SK-N-DZ (cell line): ENCODE results near the gene ZBTB20.
"Not testable (repeated sequence)": the region's sequence is repeated elsewhere in the genome, so short reads cannot be mapped to it uniquely, and the experiment has no call there.

ENCODE experiments used
- DNase-seq: peaks from one replicate; pipeline ENCODE4 v3.0.0-alpha.2; 2015; ENCODE audit warnings: low spot score

ZBTB20 gene

DNA sequence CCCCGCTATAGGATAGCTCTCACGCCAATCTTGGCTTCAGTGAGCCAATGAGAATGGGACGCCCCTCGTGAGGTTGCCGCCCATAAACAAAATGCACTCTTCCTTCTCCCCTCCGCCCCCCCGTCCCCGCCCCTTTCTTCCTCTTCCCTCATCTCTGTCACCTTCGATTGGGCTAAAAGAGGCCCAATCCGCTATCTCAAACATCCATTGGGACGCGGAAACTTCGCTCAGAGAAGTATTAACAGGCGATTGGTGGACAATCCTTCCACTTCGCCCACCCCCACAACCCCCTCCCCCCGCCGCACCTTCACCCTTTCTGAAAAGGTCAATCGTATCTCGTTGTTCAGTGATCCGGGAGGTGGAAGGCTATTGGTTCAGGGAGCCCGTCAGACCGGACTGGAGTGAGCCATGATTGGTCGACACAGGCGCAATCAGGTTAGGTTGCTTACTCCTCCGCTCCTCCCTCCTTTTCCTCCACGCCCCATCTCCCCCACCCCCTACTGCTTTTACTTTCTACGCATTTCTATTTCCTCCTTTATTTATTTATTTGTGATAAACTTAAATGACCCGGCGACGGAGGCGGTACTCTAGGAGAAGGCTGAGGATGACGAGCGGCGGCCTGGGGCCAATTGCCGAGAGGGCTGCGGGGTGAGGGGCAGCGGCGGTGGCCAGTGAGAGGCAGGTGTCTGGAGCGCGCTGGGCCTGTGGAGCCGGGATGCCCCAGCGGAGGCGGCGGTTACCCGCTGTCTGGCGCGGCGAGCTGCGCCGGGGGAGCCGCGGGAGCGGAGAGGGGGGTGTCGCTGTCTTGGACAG is 447 bp upstream of the ZBTB20 start:
- DNase-seq = peak; percentile 100

DNA sequence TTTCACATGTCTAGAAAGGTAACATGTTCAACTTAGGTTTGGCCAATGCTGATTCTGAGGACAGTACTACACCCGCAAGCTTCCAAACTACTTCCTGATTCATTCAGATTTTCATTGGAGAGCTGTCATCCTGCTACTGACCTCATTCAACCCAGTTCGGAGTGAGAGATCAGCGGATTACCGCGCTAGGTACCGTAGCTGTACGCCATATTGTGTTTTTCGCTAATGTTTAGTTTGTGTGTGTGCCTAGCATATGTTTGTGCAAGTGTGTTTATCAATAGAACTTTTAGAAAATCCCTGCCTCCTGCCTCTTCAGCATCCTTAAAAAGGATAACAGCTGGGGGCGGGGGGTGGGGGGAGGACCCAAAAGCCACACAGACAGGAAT is 1.1 kb downstream of the ZBTB20 start:
- peak; percentile 52 for DNase-seq

DNA sequence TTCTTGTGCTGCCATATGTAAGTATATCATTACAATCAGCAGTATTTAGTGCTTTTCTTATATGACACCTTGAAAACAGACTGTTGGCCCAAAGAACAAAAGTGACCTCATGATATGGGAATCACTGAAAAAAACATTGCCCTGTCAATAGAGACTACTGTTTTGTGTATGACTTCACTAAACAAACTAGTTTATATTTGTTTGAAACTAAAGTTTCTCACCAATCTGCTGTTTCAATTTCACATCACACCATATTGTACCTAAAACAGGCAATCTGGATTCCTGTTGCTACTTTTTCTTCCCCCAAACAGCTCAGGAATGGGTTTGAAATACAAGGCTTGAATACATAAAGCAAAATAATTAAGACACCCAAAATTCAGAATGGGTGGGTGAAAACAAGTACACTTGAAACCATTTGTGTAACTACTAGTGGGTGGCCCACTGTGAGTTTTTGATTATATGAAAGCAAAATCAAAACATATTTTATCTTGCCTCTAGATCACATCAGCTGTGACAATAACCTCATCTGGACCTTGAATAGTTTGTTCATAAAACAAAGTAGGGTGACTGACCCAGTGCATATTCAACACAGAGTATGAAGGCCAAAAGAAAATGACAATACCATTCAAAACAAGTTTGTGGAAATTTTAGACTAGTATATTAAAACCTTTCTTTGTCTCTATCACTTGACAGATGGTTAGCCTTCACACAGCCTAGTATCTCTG is 5.9 kb downstream of the ZBTB20 start:
- DNase-seq = no peak

DNA sequence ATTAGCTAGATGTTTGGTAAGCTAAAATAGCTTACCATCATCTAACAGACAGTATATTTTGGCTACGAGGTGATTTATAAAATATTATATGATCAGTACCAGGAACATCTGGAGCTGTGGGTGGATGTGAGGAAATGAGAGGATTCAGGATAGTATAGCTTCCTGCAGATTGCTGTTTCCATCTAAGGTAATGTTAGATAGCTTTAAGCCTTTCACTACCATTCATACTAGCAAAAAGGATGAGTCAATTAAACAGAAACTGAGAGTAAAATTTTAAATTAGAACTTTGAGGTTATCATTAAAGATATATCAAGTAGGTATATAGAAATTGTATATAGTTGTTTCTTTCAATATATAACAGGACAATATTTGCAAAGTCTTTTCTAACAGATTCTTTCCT is 8.0 kb downstream of the ZBTB20 start:
- DNase-seq = no peak

DNA sequence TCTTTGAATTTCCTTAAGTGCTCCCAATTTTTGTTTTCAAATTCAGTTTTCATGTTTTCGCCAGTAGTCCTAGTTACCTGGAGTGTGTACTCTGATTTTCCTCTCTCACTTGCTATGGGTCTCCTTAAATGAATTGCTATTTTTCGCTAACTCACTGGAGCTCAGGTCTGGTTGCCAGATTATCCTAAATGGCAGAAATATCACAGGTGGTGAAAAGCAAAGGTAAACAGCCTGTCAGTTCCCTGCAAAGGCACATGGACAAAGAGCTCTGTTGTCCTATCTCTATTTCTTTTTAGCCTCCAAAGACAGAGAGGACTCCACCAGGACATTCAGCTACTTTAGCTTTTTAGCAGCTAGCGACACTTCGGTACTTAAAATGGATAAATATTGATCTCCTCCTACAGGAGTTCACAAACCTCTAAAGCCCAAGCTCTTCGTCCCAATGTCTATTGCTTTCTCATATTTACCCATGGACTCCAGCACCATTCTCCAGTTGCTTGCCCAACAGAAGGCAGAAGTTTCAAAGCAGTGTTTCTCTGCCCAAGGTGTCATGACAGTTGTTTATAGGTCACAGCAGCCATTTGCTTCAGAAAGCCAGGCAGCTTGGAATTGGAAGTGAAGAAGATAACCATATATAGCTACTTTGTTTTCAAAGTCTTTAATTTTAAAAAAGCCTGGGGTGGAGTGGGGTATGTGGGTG is 12.3 kb downstream of the ZBTB20 start:
- DNase-seq = no peak

DNA sequence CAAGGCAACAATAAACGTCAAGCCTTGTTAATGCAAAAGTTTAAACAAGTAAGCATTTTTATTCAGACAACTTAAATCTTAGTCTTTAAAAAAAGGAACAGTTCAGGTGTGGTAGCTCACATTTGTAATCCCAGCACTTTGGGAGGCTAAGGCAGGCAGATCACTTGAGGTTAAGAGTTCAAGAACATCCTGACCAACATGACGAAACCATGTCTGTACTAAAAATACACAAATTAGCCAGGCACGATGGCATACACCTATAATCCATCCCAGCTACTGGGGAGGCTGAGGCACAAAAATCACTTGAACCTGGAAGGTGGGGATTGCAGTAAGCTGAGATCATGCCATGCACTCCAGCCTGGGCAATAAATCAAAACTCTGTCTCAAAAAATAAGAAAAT is 19.9 kb downstream of the ZBTB20 start:
- DNase-seq = no peak

DNA sequence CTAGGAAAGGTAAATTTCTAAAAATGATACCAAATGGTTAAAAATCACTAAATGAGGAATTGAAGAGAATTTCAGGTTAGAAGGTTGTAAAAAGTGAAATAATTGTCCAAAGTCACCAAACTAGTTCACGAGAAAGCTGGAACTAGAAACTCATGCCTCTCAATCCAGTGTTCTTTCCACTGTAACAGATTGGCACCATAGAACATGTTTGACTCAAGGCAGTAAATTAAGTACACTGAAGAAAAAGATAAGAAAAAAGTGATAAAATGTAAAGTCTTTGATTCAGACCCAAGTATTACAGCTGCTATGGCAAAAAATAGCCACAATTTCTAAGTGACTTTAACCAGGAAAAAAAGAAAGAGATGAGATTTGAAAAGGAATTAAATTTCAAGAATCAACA is 26.5 kb downstream of the ZBTB20 start:
- DNase-seq = no peak

DNA sequence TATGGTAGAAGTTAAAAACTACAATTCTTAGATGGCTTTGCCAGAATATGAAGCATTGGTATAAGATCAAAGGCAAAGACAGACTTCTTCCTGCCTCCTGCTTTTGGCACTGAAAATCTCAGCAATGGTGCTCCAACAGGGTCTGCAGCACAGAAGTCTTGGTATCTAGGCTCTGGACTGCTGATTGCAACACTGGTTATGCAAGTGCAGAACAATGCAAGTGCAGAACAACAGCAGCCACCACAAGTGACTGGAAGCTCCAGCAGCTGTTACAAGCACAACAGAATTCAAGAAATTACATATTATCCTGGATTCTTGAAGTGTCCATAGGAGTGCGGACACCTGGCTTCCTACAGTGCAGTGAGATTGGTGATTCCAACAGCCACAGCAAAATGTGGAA is 33.7 kb downstream of the ZBTB20 start:
- DNase-seq = no peak

DNA sequence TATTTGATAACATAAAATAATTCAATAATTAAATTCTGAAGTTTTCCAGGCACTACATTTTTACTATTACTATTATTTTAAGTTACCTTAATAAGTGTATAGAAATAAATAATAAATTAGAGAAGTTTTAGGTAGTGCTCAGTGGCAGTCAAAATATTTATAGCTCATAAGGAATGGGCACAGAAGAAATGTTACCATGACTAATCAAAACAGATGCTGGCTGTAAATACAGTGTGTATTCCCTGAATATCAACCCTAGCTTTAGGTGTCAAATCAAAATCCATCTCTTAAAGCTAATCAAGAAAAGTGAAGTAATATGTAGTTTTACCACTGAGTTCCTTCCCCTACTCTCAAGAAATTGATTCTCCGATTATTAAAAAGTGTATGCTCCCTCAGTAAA is 35.5 kb downstream of the ZBTB20 start:
- no peak for DNase-seq

DNA sequence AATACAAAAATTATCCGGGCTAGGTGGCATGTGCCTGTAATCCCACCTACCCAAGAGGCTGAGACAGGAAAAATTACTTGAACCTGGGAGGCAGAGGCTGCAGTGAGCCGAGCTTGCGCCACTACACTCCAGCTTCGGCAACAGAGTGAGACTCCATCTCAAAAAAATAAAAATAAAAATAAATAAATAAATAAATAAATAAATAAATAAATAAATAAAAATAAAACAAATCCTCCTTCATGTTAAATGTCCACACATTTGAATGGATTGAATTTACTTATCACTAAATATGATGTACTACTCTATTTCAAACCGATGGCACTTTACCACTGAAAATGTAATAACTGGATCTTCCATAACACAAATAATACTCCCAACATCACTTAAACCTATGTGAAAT is 36.3 kb downstream of the ZBTB20 start:
- DNase-seq = no peak

DNA sequence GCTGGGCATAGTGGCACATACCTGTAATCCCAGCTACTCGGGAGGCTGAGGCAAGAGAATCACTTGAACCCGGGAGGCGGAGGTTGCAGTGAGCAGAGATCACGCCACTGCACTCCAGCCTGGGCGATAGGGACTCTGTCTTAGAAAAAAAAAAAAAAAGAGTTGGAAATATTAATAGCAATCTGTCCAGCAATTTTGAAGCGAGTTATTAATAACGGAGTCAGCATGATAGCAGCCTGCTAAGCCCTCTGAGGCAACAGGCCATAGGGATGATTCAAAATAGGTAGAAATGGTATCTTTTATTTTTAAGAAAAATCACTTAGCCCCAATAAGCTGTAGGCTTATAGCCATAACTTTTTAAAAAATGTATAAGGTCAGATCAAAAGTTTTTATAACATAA is 37.0 kb downstream of the ZBTB20 start:
- not testable (repeated sequence) for DNase-seq

DNA sequence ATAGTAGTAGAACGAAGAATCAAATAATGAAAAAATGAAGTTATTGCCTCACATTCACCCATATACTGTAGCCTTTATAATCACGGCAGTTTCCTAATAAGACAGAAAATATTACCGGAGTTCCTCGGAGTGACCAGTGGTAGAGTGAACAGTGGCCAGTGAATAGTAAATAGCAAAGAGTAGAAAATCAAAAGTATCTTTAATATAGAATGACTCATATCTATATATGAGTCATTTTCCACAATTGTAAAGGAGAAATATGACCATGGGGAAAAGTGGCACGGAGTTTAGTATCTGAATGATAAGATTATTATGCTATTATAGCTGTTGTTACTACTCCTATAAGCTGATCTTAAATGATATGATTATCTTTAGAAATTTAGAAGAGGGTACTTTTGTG is 38.5 kb downstream of the ZBTB20 start:
- DNase-seq = no peak

DNA sequence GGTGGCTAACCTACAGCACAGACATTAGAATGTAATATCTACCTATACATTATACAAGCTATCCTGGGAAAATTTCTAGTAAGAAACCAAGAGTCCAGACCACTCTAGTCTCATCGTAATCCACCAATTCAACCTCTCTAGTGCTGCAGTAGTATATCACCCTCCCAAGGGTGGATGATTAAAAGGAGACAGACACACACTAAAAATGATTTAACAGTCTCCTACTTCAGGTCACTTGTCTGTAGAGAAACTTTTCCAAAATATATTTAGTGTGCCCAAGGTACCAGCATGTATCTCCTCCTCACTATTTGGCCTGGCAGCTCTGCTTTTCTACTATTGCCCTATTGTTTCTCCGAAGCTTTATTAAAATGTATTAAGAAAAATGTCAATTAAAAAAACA is 45.0 kb downstream of the ZBTB20 start:
- no peak for DNase-seq

DNA sequence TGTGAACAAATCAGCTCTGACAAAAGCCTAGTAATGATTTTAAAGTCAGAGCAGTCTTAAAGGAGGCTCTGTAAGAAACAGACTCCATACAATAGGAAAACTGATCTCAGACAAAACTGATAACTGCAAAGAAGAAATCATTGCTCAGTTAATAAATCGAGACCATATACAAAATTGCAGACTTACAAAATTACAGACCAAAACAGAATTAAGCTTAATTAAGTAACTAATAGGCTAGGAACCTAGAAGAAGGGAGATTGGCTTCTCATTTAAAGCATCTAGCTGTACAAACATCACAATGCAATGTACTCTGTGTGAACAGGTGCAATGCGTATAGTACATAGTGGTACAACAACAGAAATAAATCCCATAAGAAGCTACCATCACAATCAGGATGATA is 46.3 kb downstream of the ZBTB20 start:
- DNase-seq = no peak

DNA sequence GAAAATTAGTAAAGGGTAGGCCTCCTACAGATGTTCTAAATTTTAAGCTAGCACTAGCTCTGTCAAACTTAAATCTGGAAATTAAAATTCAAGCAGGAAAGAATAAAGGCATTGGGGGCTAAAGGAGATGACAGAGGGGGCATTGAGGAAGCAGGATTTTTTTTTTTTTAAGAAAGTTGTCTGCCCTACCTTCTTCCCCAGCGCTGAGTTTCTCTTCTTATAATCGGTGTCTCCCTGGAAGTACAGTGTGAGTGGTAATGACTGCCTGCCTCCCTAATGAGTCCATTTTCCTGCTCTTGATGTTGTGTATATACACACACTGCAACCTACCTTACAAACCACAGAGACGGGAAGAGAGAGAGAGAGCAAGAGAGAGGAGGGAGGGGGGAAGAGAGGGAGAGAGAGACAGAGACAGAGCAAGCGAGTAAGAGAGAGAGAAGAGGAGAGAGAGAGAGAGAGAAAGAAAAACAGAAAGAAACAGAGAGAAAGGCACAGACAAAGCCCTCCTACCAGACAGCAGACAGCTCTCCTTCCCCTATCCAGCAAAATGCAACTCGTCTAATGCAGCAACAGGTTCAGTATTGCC is 47.0 kb downstream of the ZBTB20 start:
- peak; percentile 4 for DNase-seq

DNA sequence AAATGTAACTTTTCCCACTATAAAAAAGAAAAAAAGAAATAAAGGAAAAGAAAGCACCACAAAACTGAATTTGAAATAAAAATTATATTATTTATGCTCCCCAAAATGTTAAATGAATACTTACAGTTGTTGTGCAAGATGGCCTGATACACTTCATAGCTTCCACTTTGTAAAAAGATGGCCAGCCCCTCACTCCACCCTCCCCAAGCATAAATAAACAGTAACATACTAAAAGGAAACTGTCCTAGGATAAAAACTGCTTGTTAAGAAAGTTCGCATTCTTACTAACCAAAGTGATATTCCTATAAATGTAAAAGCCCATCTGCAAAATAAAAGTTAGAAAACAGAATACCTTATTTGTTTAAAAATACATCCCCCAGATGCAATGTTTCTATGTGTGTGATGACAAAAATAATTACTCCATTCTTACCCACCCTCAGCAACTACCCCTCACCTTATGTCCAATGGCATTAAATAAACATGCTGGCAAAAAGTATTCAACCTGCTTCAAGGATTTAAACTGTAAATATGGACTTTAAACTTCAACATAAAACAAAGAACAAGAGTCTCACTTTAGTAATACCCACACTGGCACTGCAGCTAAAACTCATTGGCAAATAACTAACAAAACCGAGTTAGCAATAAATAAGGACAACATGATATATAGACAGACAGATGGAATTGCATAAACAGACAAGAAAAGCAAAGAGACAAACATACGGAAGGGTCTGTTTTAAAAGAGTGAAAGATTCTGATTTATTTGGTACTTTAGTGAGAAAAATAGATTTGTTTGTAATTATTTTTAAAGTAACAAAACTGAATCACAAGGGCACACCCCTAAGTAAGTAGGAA is 47.7 kb downstream of the ZBTB20 start:
- DNase-seq = no peak

DNA sequence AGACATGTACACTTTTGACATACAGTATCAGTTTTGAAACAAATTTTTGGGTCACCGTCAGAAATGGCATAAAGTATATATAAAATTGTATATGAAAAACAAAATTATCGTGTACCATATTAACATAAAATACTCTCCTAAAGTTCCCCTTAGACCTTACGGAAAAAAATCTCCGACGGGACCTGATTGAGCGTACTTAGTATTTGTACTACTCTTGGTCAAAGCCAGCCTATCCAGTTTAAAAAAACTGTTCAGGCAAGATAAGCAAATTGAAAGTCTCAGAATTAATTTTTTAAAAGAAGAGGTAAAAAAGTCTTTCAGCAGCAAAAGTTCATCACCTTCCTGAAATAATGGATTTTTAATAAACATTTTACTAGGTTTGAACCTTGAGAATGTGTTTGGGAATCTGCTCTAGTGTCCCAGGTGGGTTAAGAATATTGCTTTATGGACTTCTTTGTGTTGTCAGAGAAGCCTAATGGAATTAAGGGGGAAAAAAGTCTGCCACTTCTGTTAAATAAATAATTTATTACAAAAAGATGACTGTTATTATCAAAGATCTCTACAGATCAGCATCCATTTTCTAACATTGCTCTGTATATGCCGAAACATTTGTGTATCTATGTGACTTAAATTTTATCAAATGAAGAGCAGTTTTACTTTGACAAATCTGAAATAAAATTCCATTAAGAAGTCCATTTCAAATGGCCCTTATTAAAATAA is 48.6 kb downstream of the ZBTB20 start:
- DNase-seq = no peak

DNA sequence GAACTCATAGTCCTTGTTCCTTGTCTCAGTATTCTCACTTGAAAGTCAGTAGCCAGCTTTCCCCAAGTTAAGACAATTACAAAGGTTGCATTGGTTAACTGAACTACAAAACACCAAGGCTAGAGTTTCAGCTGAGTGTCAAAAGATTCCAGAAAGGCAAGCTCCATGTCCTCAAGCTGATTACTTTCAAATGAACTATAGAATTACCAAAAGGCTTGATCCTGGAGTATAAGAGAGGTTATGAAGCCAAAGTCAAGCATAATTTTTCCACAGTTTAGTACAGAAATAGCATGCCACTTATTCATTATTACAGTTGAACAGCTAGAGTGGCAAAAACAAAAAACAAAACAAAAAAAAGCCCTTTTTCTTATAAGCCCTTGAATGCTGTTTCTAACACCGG is 51.9 kb downstream of the ZBTB20 start:
- DNase-seq = no peak

DNA sequence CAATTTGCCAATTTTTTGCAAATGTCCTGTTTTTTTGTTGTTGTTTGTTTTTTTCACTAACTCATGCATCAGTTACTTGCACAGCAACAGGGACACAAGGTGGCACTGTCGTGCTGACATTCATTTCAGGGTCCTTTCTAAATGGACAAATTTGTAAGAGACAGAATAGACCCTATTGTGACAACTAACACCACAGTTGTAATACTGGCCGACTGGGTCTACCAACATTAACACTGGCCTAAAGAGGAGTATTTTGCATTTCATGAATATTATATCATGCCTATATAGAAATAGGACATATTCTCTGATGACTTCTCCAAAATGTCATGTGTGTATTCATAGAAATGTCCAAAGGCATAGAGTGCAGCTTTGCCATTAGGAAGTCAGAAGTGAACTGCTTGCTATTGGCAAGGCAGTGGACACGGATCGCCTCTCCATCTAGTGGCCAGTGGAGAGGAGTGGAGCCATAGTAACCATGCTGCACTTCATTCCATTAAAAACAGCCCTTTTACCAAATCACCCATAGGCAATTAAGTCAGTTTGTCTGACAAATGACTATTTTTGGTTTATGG is 54.8 kb downstream of the ZBTB20 start:
- DNase-seq = peak; percentile 71

DNA sequence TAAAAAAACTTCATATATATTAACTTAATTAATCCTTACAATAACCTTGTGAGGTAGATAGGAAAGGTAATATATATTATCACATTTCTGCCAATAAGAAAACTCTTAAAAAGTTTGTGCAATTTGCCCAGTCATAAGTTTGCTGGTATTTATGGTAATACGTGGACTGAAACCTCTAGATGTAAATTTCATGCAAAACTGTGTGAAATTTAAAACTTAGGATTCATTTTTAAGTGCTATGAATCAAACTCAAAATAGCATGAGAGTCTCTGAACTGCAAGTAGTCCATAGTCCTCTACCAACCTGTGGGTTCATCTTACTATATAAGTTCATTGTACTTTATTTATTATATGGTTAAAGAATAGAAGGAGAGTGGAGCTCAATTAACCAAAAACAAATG is 56.4 kb downstream of the ZBTB20 start:
- DNase-seq = no peak
